Activated B cell treated with CpG ODN at 0.5 μM for 24 hours (primary cell): Measurements from ENCODE around the gene KDM2A. TPM values are rescaled to one million over a fixed set of nuclear protein-coding genes. Genes with fewer than 3 reads are reported as not detected.

Experiments
- ATAC-seq: fragments of 200-7000 bp; cut with Tn5 transposase; one replicate; pipeline ENCODE4 v1.10.0; 2021; ENCODE audit warnings: low read depth, mild to moderate bottlenecking, moderate library complexity
- CTCF ChIA-PET: fragments of 350-600 bp; sonication (Branson Sonifier 250); formaldehyde crosslinking; loops from one replicate; lab custom pipeline; 2021; ENCODE audit warnings: antibody characterized with exemption; lab: Charles Lee
- POLR2A ChIA-PET: fragments of 350-600 bp; sonication (Branson Sonifier 250); formaldehyde crosslinking; loops from one replicate; lab custom pipeline; 2021; ENCODE audit warnings: antibody characterized with exemption; lab: Charles Lee
- DNase-seq: peaks from one replicate; pipeline ENCODE4 v3.0.0; 2022
- H3K27ac Mint-ChIP-seq: one replicate; pipeline ENCODE4 v1.8.0; 2020; ENCODE audit warnings: mixed read lengths
- H3K27me3 Mint-ChIP-seq: one replicate; pipeline ENCODE4 v1.8.0; 2021; ENCODE audit warnings: mixed read lengths
- H3K36me3 Mint-ChIP-seq: one replicate; pipeline ENCODE4 v1.8.0; 2021; ENCODE audit warnings: low read depth, mixed read lengths
- H3K4me1 Mint-ChIP-seq: one replicate; pipeline ENCODE4 v1.8.0; 2021; ENCODE audit warnings: mixed read lengths
- H3K4me3 Mint-ChIP-seq: one replicate; pipeline ENCODE4 v1.8.0; 2020; ENCODE audit warnings: mild to moderate bottlenecking, mixed read lengths
- H3K9me3 Mint-ChIP-seq: one replicate; pipeline ENCODE4 v1.8.0; 2020; ENCODE audit warnings: mixed read lengths
- intact Hi-C: fragments of 100-400 bp; cut with micrococcal nuclease; formaldehyde crosslinking; loops from one replicate; pipeline ENCODE4 v1.15.1; 2024
- total RNA-seq: library from RNA; stranded (reverse); gene quantifications from 2 replicates; pipeline ENCODE4 v1.2.3, GENCODE V29; 2022
- TF ChIP-seq, protein P1 (sequence below): fragments of 200-600 bp; IDR thresholded peaks from one replicate; pipeline ENCODE4 v1.8.0; 2022; ENCODE audit warnings: antibody characterized with exemption, mild to moderate bottlenecking

KDM2A gene
- total RNA-seq, 1 donor from 2014 or later = 160 TPM

DNA sequence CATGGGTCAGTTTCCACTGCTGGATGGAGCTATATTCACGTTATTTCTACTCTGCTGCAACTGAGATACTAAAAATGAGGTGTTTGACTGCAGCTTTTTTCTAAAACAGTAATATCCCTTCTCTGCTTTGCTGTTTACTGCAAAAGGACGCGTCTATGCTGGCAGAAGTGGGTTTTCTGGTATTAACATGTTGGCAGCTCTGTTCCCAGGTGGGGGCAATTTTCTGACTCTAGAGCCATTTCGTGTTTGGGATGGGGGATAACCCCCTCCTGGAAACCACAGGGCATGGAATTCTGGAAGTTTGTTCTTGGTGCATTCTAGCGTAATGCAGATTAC is 152.1 kb downstream of the KDM2A start:
- peaks cover 90% of the 10 kb centered on the region for H3K4me1 Mint-ChIP-seq
- H3K36me3 Mint-ChIP-seq = peaks cover 48% of the 10 kb centered on the region
- no peak for ATAC-seq
- TF ChIP-seq, protein P1, sequence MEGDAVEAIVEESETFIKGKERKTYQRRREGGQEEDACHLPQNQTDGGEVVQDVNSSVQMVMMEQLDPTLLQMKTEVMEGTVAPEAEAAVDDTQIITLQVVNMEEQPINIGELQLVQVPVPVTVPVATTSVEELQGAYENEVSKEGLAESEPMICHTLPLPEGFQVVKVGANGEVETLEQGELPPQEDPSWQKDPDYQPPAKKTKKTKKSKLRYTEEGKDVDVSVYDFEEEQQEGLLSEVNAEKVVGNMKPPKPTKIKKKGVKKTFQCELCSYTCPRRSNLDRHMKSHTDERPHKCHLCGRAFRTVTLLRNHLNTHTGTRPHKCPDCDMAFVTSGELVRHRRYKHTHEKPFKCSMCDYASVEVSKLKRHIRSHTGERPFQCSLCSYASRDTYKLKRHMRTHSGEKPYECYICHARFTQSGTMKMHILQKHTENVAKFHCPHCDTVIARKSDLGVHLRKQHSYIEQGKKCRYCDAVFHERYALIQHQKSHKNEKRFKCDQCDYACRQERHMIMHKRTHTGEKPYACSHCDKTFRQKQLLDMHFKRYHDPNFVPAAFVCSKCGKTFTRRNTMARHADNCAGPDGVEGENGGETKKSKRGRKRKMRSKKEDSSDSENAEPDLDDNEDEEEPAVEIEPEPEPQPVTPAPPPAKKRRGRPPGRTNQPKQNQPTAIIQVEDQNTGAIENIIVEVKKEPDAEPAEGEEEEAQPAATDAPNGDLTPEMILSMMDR = no peak
- no peaks in the 10 kb centered on the region for H3K27me3 Mint-ChIP-seq
- intact Hi-C loops = no loop called here
- H3K9me3 Mint-ChIP-seq = no peaks in the 10 kb centered on the region
- H3K4me3 Mint-ChIP-seq = peak overlapping the region; percentile 92
- no peak for DNase-seq
- H3K27ac Mint-ChIP-seq = peak overlapping the region; percentile 98
- ChIA-PET CTCF (interaction anchor here (1.1 to 3.4 kb wide), 3 partner anchors 9 to 46 kb away, joined by 4 to 20 read pairs (median 10); partner anchors contain the start of gene ANKRD13D), POLR2A (interaction anchor here (1.2 to 9.6 kb wide), 6 partner anchors 15 to 160 kb away, joined by 3 to 280 read pairs (median 15); partner anchors contain the start of genes ANKRD13D, POLD4 and PPP1CA)

DNA sequence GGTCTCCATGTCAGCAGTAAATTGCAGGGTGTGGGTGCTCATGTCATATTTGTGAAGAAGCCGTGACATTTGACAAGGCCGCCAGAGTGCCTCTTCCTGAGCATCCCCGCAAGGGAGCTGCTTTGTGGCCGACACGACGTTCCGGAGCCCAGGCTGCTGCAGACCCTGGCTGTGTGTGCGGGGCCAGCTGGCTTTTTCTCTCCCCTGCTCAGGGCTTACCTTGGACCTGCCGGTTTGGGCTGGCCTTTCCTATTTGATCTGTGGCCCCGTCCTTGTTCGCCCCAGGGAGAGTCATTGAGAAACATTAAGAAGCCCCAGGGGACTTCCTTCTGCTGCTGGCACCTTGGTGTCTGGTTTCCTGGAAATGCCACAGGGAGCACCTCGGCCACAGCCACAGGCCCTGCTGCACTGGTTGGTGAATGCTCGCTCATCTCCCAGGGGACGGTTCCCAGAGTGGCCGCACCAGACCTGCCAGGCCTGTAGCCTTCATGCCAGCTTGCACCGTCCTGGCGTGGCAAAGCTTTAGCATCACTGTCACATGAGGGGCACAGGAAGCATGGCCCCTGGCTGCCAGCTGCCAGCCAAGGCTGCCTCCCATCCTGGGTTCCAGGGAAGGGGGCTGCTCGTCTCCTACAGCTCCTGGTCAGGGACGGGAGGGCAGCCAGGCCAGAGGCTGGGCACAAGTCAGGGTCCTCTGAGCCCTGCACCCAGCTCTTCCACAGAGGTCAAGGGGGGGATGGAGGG is 152.7 kb downstream of the KDM2A start:
- peaks cover 95% of the 10 kb centered on the region for H3K4me1 Mint-ChIP-seq
- ATAC-seq (peak; percentile 18), DNase-seq (peak; percentile 57)
- intact Hi-C loops = no loop called here
- peaks cover 50% of the 10 kb centered on the region for H3K36me3 Mint-ChIP-seq
- H3K27me3 Mint-ChIP-seq = no peaks in the 10 kb centered on the region
- no peaks in the 10 kb centered on the region for H3K9me3 Mint-ChIP-seq
- POLR2A ChIA-PET = interaction anchor here (0.7 to 9.6 kb wide), 13 partner anchors 9 to 193 kb away, joined by 3 to 280 read pairs (median 7); partner anchors contain the start of genes ANKRD13D, POLD4 and PPP1CA
- peak overlapping the region; percentile 92 for H3K4me3 Mint-ChIP-seq
- CTCF ChIA-PET = interaction anchor here (0.6 to 3.4 kb wide), 5 partner anchors 16 to 387 kb away, joined by 3 to 20 read pairs (median 4); partner anchors contain the start of gene ANKRD13D
- TF ChIP-seq, protein P1 = no peak
- H3K27ac Mint-ChIP-seq = peak overlapping the region; percentile 98

DNA sequence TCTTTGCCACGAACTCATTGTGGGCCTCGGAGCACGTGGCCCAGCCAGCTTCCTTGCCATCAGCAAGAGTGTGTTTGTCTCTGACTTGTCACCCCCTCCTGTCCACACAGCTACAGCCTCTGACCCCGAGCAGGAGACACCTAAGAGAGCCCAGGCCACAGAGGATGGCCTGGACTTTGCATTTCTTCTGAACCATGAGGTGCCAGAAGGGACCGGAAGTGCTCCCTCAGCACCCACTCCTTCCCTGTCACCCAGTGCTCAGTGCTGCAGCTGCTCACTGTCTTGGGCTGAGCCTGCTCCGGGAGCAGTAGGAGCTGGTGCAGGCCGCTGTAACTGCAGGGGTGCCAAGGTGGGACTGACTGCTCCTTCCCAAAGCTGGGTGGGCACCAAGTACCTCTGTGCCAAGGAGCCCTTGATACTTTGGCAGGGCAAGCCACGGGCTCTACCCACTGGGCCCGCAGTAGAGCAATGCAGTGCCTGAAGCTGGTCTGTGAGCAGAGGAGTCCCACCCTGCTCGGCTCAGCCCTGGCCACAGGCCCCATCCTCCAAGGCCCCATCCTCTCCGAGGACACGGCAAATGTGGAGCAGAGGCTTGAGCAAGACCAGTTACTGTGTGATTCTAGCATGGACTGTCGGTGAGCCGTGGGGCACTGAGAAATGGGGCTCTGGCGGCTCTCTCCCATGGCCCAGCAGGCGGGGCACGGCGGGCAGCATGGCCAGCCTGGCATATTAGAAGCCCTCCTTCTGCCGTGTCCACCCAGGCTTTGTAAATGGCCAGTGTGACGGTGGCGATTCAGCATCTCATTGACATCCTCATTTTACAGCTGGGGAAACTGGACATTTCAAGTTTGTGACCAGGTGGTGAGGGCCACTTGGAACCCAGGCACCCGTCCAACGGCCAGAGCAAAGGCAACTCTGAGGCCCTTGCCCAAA is 153.5 kb downstream of the KDM2A start:
- ChIA-PET POLR2A (interaction anchor here (0.6 to 9.6 kb wide), 14 partner anchors 10 to 192 kb away, joined by 3 to 280 read pairs (median 6); partner anchors contain the start of genes ANKRD13D, POLD4 and PPP1CA), CTCF (interaction anchor here (0.8 to 3.4 kb wide), 5 partner anchors 11 to 110 kb away, joined by 3 to 20 read pairs (median 4); partner anchors contain the start of gene ANKRD13D)
- Mint-ChIP-seq H3K4me3 (peak overlapping the region; percentile 92), H3K4me1 (peaks cover 99% of the 10 kb centered on the region), H3K27ac (peak overlapping the region; percentile 98), H3K36me3 (peaks cover 45% of the 10 kb centered on the region), H3K9me3 (no peaks in the 10 kb centered on the region), H3K27me3 (no peaks in the 10 kb centered on the region)
- TF ChIP-seq, protein P1 = no peak
- no peak for ATAC-seq
- intact Hi-C loops = no loop called here
- DNase-seq = peak; percentile 28

DNA sequence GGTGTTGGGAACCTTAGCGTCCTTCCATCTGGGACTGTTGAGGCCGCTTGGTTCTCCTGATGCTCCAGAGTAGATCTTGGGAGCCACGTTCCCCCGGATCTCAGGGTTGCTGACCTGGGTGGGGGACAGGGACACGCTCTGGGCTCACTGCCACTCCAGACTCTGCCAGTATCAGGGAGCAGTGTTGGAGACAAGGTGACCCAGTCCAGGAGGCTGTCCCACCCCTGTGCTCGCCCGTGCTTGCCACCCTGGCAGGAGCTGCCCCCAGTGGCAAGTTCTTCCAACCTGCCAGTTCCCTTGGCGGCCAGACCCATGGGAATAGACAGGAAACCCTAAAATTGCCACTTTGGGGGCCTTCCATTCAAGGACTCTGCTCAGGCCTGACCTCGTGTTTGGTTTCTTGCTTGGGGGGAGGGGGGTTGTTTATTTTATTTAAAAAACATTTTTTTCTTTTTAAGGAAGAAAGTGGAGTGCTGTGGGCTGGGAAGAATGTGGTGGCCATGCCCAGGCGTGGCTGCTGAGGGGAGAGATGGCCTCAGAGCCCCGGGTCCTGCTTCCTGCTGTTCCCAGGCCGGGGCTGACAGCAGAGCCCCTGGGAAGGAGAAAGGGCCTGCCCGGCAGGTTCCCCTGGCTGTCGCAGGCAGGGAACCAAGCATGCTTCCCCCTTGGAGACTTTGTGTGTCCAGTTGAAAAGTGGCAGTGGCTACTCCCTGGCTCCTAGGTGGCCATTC is 154.4 kb downstream of the KDM2A start:
- Mint-ChIP-seq H3K9me3 (no peaks in the 10 kb centered on the region), H3K27ac (peak overlapping the region; percentile 98), H3K36me3 (peaks cover 39% of the 10 kb centered on the region), H3K4me3 (peak overlapping the region; percentile 59), H3K27me3 (no peaks in the 10 kb centered on the region), H3K4me1 (peaks cover 100% of the 10 kb centered on the region)
- DNase-seq (peak; percentile 40), ATAC-seq (no peak)
- TF ChIP-seq, protein P1 = no peak
- intact Hi-C loops = no loop called here
- POLR2A ChIA-PET = interaction anchor here (0.6 to 9.6 kb wide), 6 partner anchors 12 to 79 kb away, joined by 3 to 280 read pairs (median 15); partner anchors contain the start of genes ANKRD13D and POLD4
- CTCF ChIA-PET = interaction anchor here (1.2 kb wide), 1 partner anchor 11 kb away, joined by 3 read pairs; no protein-coding TSS in a partner anchor
